GM18498 (cell line): ENCODE results near the gene NEU3.

Experiments used
- ATAC-seq: cut with Tn5 transposase; IDR thresholded peaks from one replicate; pipeline ENCODE4 v1.9.1; 2021; ENCODE audit warnings: mild to moderate bottlenecking, moderate library complexity; ENCODE audit not compliant: unreplicated experiment

NEU3 gene

GRCh38 chr11:75056814-75057213 lies 68.1 kb downstream of the NEU3 start:
- ATAC-seq = no peak

- ATAC-seq = no peak
Measured at GRCh38 chr11:75059299-75059698, 70.6 kb downstream of the NEU3 start.

- ATAC-seq = no peak
Measured at GRCh38 chr11:75063741-75064314, 75.1 kb downstream of the NEU3 start.

- no peak for ATAC-seq
Measured at GRCh38 chr11:75066061-75066460, 77.3 kb downstream of the NEU3 start.
